ENCODE measurements around the gene CCR3.

DNA sequence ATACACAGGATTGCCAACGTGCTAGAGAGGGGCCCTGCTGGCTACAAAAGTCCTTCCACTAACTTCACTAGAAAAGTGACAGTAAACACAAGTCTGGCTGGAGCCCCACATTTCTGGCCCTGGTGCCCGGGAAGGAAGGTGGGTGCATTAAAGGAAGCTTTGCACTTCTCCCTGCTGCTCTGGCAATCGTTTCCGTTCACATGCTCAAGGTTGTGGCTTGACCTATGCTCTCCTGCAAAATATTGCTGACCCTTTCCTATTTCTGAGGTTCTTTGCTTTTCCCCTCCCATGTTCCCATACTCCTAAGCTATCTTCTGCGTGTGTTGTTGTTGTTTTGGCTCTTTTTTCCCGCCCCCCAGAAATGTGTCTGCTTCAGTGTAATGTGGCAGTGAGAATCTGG, 9.1 kb upstream of the CCR3 start:
- TF ChIP-seq EZH2phosphoT487 (conservative IDR thresholded peaks at IDR 0.05; ENCODE audit: low read length) (no peak), CTCF (IDR thresholded peaks at IDR 0.05; ENCODE audit: insufficient read depth, low read length, poor library complexity, severe bottlenecking) (no peak)
